Activated CD8-positive, alpha-beta memory T cell treated with anti-CD3 and anti-CD28 coated beads, Interleukin-2, amount 50 U/mL, for 1 hour (primary cell): Measurements from ENCODE around the gene INHA.

Experiments
- DNase-seq: peaks from one replicate; pipeline ENCODE4 v3.0.0-alpha.2; 2020; ENCODE audit errors: extremely low read depth

INHA gene

GRCh38 chr2:219572237-219573001 lies at the start of gene INHA:
Gene INHA, plus strand, starts transcription at chr2:219572310. Its CDS starts 65 bp downstream, at chr2:219572375.
- DNase-seq, result no peak

GRCh38 chr2:219523031-219523671 lies 49.0 kb upstream of the INHA start:
- no peak for DNase-seq

- no peak for DNase-seq
Measured at GRCh38 chr2:219524817-219525216, 47.3 kb upstream of the INHA start.

GRCh38 chr2:219525533-219526232 lies 46.4 kb upstream of the INHA start:
- DNase-seq, result no peak

GRCh38 chr2:219526320-219527075 lies 45.6 kb upstream of the INHA start:
- no peak for DNase-seq

GRCh38 chr2:219527076-219527394 lies 45.1 kb upstream of the INHA start:
- DNase-seq, result no peak

GRCh38 chr2:219527472-219527871 lies 44.6 kb upstream of the INHA start:
- DNase-seq, result no peak

- DNase-seq, result peak; percentile 64
Measured at GRCh38 chr2:219530048-219530963, 41.8 kb upstream of the INHA start.

- no peak for DNase-seq
Measured at GRCh38 chr2:219531639-219532377, 40.3 kb upstream of the INHA start.

- DNase-seq, result no peak
Measured at GRCh38 chr2:219532378-219532649, 39.8 kb upstream of the INHA start.

GRCh38 chr2:219533930-219534661 lies 38.0 kb upstream of the INHA start:
- no peak for DNase-seq

- DNase-seq, result no peak
Measured at GRCh38 chr2:219536425-219536824, 35.7 kb upstream of the INHA start.

- no peak for DNase-seq
Measured at GRCh38 chr2:219536967-219537366, 35.1 kb upstream of the INHA start.

- no peak for DNase-seq
Measured at GRCh38 chr2:219537657-219538488, 34.2 kb upstream of the INHA start.

- no peak for DNase-seq
Measured at GRCh38 chr2:219538504-219538951, 33.6 kb upstream of the INHA start.

GRCh38 chr2:219538956-219539788 lies 32.9 kb upstream of the INHA start:
- DNase-seq, result no peak

GRCh38 chr2:219539926-219540678 lies 32.0 kb upstream of the INHA start:
- DNase-seq, result no peak
